ENCODE data around the gene TMEM132A. TPM values are rescaled to one million over a fixed set of nuclear protein-coding genes. Genes with fewer than 3 reads are reported as not detected.

Gene TMEM132A
- total RNA-seq, 4 donors from 2014 or later, result 11.8 to 52.7 (median 17.8) TPM

DNA sequence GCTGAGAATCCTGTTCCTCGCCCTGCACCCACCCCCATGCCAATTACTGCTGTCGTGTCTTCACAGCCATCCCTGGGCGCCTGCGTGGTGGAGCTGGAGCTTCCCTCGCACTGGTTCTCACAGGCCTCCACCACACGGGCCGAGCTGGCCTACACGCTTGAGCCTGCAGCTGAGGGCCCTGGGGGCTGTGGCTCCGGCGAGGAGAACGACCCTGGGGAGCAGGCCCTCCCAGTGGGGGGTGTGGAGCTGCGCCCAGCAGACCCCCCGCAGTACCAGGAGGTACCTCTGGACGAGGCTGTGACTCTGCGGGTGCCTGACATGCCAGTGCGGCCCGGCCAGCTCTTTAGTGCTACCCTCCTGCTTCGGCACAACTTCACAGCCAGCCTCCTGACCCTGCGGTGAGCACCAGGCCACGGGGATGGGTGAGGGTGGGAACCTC is 4.3 kb downstream of the TMEM132A start:
- Histone ChIP-seq H3K4me3 (no peak overlapping the region), H3K4me1 (peaks cover 20 to 55% (median 28%) of the 10 kb centered on the region in 3 donors), H3K27me3 (peaks cover 0 to 29% (median 0%) of the 10 kb centered on the region in 4 donors), H3K9me3 (no peaks in the 10 kb centered on the region), H3K27ac (no peak overlapping the region), H3K36me3 (peaks cover 0 to 40% (median 3%) of the 10 kb centered on the region in 3 donors)
- intact Hi-C loops (cut with DNase I), result no loop called here
- 85 to 100% methylated on average over 1 to 5 of the region's 20 CpGs for WGBS, 2 donors
- no peak for TF ChIP-seq POLR2A (IDR thresholded peaks at IDR 0.05)
- TF ChIP-seq, protein P1, sequence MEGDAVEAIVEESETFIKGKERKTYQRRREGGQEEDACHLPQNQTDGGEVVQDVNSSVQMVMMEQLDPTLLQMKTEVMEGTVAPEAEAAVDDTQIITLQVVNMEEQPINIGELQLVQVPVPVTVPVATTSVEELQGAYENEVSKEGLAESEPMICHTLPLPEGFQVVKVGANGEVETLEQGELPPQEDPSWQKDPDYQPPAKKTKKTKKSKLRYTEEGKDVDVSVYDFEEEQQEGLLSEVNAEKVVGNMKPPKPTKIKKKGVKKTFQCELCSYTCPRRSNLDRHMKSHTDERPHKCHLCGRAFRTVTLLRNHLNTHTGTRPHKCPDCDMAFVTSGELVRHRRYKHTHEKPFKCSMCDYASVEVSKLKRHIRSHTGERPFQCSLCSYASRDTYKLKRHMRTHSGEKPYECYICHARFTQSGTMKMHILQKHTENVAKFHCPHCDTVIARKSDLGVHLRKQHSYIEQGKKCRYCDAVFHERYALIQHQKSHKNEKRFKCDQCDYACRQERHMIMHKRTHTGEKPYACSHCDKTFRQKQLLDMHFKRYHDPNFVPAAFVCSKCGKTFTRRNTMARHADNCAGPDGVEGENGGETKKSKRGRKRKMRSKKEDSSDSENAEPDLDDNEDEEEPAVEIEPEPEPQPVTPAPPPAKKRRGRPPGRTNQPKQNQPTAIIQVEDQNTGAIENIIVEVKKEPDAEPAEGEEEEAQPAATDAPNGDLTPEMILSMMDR (IDR thresholded peaks at IDR 0.05), result no peak
- DNase-seq, result no peak

- no peak overlapping the region for H3K4me3 ChIP-seq
- 78 to 79% methylated on average over 3 to 4 of the region's 4 CpGs for WGBS, 2 donors
Observed at GRCh38 chr11:60929764-60930163, 5.5 kb downstream of the TMEM132A start.

DNA sequence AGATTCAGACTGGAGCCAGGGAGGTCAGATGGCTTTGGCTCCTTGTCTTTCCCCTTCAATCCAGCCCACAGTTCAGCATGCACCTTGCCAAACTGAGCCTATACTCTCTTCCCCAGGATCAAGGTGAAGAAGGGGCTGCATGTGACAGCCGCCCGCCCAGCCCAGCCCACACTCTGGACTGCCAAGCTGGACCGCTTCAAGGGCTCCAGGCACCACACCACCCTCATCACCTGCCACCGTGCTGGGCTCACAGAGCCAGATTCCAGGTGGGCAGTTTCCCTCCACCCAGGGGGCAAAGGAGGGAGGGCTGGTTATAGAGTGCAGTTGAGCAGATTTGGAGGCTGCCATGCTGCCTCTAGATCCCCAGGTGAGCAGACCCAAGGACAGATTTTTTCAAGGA is 6.1 kb downstream of the TMEM132A start:
- peaks cover 4 to 42% (median 13%) of the 10 kb centered on the region in 3 donors for H3K4me1 ChIP-seq
- H3K36me3 ChIP-seq, result peaks cover 0 to 49% (median 3%) of the 10 kb centered on the region in 3 donors
- TF ChIP-seq POLR2A (IDR thresholded peaks at IDR 0.05), result no peak
- TF ChIP-seq, protein P1 (IDR thresholded peaks at IDR 0.05), result no peak
- no CpG with 5 or more reads among the region's 4 CpGs for WGBS, 2 donors
- no peaks in the 10 kb centered on the region for H3K9me3 ChIP-seq
- DNase-seq, result no peak
- intact Hi-C loops (cut with DNase I), result no loop called here
- H3K4me3 ChIP-seq, result no peak overlapping the region
- peaks cover 0 to 13% (median 0%) of the 10 kb centered on the region in 4 donors for H3K27me3 ChIP-seq
- H3K27ac ChIP-seq, result no peak overlapping the region

More at GRCh38 chr11:60929764-60930163, 5.5 kb downstream of the TMEM132A start:
- Histone ChIP-seq H3K36me3 (peaks cover 0 to 49% (median 3%) of the 10 kb centered on the region in 3 donors), H3K27me3 (peaks cover 0 to 19% (median 0%) of the 10 kb centered on the region in 4 donors), H3K9me3 (no peaks in the 10 kb centered on the region), H3K4me1 (peaks cover 8 to 43% (median 20%) of the 10 kb centered on the region in 3 donors), H3K27ac (no peak overlapping the region)
- no peak for TF ChIP-seq POLR2A (IDR thresholded peaks at IDR 0.05)
- TF ChIP-seq, protein P1 (IDR thresholded peaks at IDR 0.05), result no peak
- no peak for DNase-seq
- intact Hi-C loops (cut with DNase I), result no loop called here

DNA sequence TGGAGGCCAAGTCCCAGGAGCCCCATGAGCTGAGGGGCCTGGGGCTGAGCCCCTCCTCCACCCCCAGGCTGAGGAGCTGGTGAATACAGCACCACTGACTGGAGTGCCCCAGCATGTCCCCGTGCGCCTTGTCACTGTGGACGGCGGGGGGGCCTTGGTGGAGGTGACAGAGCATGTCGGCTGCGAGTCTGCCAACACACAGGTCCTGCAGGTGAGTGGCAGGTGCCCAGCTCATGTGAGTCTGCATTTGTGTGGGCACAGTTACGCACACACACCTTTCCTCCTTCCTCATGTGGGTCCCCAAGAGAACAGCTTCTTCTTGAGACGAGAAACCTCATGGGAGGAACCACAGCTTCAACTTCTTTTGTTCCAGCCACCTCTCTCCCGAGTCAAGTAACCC is 7.7 kb downstream of the TMEM132A start:
- Histone ChIP-seq H3K4me1 (peaks cover 0 to 45% (median 13%) of the 10 kb centered on the region in 3 donors), H3K4me3 (no peak overlapping the region), H3K27me3 (peaks cover 0 to 5% (median 0%) of the 10 kb centered on the region in 4 donors), H3K36me3 (peaks cover 0 to 57% (median 3%) of the 10 kb centered on the region in 3 donors), H3K27ac (no peak overlapping the region), H3K9me3 (no peaks in the 10 kb centered on the region)
- no peak for TF ChIP-seq POLR2A (IDR thresholded peaks at IDR 0.05)
- TF ChIP-seq, protein P1 (IDR thresholded peaks at IDR 0.05), result no peak
- 73 to 90% methylated on average over 2 to 3 of the region's 9 CpGs for WGBS, 2 donors
- intact Hi-C loops (cut with DNase I), result no loop called here
- no peak for DNase-seq

DNA sequence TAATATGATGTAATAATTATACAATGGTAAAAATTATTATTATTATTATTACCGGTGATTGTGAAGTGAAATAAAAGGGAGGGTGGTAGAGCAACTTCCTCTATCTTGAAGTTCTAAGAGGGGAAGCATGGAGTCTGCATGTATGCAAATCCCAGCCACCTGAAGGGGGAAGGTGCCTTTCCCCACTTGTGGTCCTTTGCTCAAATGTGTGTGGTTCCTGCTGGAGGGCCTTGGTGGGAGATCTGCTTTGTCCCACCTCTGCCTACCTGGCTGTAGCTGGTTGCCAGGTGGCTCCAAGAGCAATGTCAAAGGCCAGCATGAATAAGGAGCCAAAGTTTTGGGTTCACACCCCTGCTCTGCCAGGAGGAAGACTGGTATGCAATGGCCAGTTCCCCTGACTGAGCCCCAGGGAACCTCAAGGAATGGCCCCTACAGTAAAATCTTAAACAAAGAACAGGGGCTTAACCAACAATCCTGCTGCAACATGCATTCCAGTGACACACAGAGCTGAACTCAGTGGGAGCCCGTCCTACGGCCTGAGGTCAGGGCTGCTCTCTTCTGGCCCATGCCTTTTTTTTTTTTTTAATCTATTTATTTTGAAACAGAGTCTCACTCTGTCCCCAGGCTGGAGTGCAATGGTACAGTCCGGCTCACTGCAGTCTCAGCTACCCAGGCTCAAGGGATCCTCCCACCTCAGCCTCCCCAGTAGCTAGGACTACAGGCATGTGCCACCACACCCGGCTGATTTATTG is 8.5 kb downstream of the TMEM132A start:
- intact Hi-C loops (cut with DNase I), result no loop called here
- H3K27me3 ChIP-seq, result no peaks in the 10 kb centered on the region
- H3K4me1 ChIP-seq, result peaks cover 0 to 38% (median 6%) of the 10 kb centered on the region in 3 donors
- WGBS, 2 donors, result 45 to 50% methylated on average over 5 of the region's 5 CpGs
- DNase-seq, result no peak
- TF ChIP-seq, protein P1 (IDR thresholded peaks at IDR 0.05), result no peak
- TF ChIP-seq POLR2A (IDR thresholded peaks at IDR 0.05), result no peak
- no peak overlapping the region for H3K4me3 ChIP-seq
- peaks cover 0 to 60% (median 3%) of the 10 kb centered on the region in 3 donors for H3K36me3 ChIP-seq
- H3K9me3 ChIP-seq, result no peaks in the 10 kb centered on the region
- no peak overlapping the region for H3K27ac ChIP-seq

Data from esophagus squamous epithelium (tissue), 5 donors.